ENCODE data around the gene CACNA1B. TPM values are rescaled to one million over a fixed set of nuclear protein-coding genes. Genes with fewer than 3 reads are reported as not detected.

Gene CACNA1B
- polyA plus RNA-seq, 5 donors, result 0.21 to 0.72 (median 0.50) TPM

- no peak for DNase-seq
Observed at GRCh38 chr9:138037140-138037539, 159.6 kb downstream of the CACNA1B start.

- no peak for DNase-seq
Observed at GRCh38 chr9:138038244-138038671, 160.7 kb downstream of the CACNA1B start.

- no peak for DNase-seq
Observed at GRCh38 chr9:138040446-138041430, 163.2 kb downstream of the CACNA1B start.

- no peak for DNase-seq
Observed at GRCh38 chr9:138042146-138042545, 164.6 kb downstream of the CACNA1B start.

GRCh38 chr9:138042640-138043039, 165.1 kb downstream of the CACNA1B start:
- no peak for DNase-seq

GRCh38 chr9:138043061-138043410, 165.5 kb downstream of the CACNA1B start:
- DNase-seq, result no peak

- DNase-seq, result no peak
Observed at GRCh38 chr9:138043411-138044345, 166.1 kb downstream of the CACNA1B start.

- DNase-seq, result no peak
Observed at GRCh38 chr9:138044485-138045383, 167.2 kb downstream of the CACNA1B start.

- no peak for DNase-seq
Observed at GRCh38 chr9:138045541-138046490, 168.2 kb downstream of the CACNA1B start.

GRCh38 chr9:138046641-138047301, 169.2 kb downstream of the CACNA1B start:
- DNase-seq, result no peak

- no peak for DNase-seq
Observed at GRCh38 chr9:138047469-138048040, 170.0 kb downstream of the CACNA1B start.

GRCh38 chr9:138048184-138048583, 170.6 kb downstream of the CACNA1B start:
- DNase-seq, result no peak

- no peak for DNase-seq
Observed at GRCh38 chr9:138049085-138049778, 171.7 kb downstream of the CACNA1B start.

GRCh38 chr9:138049779-138050471, 172.3 kb downstream of the CACNA1B start:
- DNase-seq, result no peak

GRCh38 chr9:138050472-138051330, 173.1 kb downstream of the CACNA1B start:
- no peak for DNase-seq

- DNase-seq, result no peak
Observed at GRCh38 chr9:138051586-138052321, 174.2 kb downstream of the CACNA1B start.
